HTERT RPE-1 (cell line): ENCODE data around the gene LMTK2.

ENCODE experiments used
- in situ Hi-C: fragments of 300-500 bp; cut with MboI; formaldehyde crosslinking; loops from 4 replicates; pipeline ENCODE4 v1.14.3; 2020; ENCODE audit warnings: low sequenced_read_pairs

Gene LMTK2

DNA sequence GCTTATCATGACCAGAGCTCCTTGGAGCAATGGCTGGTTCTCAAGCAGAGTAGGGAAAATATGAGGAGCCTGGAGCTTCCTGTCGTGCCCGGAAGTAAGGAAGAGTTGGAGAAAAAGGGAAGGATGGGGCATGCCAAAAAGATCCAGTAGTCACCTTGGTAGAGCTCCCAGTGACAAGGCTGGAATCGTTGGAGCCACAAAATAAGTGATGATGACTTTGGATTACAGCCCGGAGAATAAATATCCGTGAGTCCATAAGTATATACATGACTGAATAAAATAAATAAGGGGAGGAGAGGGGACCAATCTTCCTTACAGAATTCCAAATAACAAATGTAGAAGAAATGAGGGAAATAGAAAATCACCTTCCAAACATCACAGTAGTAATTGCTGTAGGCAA lies 29.3 kb downstream of the LMTK2 start:
- in situ Hi-C loops, result no loop called here

DNA sequence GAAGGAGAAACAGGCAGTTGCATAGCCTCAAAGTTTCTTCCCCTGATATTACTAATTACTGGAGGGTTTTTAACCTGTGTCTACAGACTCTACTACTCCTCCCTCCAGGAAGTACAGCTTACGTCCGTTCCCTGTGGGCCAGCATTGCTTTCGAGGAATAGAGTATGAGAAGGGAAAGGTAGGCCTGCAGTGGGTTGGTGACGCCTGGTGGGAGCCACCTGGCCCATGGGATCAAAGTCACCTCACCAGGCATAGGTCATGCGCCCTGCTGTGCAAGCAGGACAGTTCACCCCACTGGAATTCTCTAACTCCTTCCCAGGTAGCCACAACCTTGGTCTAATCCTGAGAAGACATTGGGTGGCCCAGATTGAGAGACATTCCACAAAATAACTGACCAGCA lies 29.8 kb downstream of the LMTK2 start:
- in situ Hi-C loops, result no loop called here

- in situ Hi-C loops, result no loop called here
Observed at GRCh38 chr7:98137134-98137825, 30.6 kb downstream of the LMTK2 start.

DNA sequence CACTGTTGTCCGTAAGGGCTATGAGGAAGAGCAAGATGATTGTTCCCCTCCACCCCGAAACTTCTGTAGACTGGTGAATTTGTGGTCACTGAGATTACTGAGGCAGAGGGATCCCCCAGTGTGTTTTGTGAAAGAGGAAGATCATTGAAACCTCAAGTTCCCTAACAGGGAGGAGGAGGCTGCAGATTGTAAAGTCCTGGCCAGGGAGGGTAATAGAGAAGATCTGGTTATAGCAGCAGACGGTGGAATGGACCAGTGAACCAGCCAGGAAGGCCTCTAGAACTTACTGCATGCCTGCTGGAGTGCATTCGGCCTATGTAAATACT lies 31.1 kb downstream of the LMTK2 start:
- in situ Hi-C loops, result no loop called here

- in situ Hi-C loops, result no loop called here
Observed at GRCh38 chr7:98138672-98139071, 32.0 kb downstream of the LMTK2 start.

DNA sequence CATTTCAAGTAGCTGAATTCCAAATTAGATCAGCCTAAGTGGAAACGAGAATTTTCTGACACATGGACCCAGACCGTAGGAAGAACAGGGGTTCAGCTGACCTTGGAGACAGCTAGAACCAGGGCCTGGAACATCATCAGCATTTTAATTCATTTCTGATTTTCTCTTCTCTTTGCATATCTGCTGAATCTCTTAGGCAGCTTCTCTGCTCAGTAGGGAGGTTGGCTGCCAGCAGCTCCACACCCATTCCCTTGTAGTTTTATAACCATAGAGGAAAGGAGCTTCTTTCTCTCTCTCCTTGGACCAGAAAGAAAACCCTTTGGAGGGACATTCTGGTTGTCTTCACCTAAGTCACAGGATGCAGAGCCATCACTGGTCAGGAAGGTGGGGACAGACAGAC lies 36.0 kb downstream of the LMTK2 start:
- in situ Hi-C loops, result no loop called here

GRCh38 chr7:98148607-98149006 lies 41.9 kb downstream of the LMTK2 start:
- in situ Hi-C loops, result no loop called here

- in situ Hi-C loops, result no loop called here
Observed at GRCh38 chr7:98149116-98149692, 42.5 kb downstream of the LMTK2 start.

- in situ Hi-C loops, result no loop called here
Observed at GRCh38 chr7:98151884-98152283, 45.2 kb downstream of the LMTK2 start.

DNA sequence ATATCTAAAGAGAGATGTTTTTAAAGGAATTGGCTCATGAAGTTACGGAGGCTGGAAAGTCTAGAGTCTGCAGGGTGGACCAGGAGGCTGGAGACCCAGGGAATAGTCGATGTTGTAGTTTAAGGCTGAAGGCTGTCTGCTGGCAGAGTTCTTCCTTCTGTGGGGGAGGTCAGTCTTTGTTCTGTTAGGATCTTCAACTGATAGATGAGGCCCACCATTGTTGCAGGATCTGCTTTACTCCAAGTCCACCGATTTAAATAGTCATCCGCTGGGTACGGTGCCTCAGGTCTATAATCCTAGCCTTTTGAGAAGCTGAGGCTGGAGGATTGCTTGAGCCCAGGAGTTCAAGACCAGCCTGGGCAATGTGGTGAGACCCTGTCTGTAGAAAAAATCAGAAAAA lies 50.0 kb downstream of the LMTK2 start:
- in situ Hi-C loops, result no loop called here

- in situ Hi-C loops, result no loop called here
Observed at GRCh38 chr7:98157761-98158160, 51.1 kb downstream of the LMTK2 start.

DNA sequence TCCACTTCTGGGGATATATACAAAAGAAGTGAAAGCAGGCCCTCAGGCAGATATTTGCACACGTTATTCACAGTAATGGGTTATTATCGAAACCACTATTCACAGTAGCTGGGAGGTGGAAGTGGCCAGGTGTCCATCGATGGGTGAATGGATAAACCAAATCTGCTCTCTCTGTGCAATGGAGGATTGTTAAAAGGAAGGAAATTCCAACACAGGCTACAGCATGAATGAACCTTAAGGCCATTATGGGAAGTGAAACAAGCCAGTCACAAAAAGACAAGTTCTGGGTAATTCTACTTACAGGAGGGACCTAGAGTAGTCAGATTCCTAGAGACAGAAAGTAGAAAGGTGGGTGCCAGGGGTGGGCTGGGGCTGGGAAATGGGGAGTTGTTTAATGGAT lies 56.1 kb downstream of the LMTK2 start:
- in situ Hi-C loops, result no loop called here

GRCh38 chr7:98163269-98163668 lies 56.6 kb downstream of the LMTK2 start:
- in situ Hi-C loops, result no loop called here

GRCh38 chr7:98163704-98164494 lies 57.2 kb downstream of the LMTK2 start:
- in situ Hi-C loops, result no loop called here

GRCh38 chr7:98165827-98166667 lies 59.4 kb downstream of the LMTK2 start:
- in situ Hi-C loops, result no loop called here

DNA sequence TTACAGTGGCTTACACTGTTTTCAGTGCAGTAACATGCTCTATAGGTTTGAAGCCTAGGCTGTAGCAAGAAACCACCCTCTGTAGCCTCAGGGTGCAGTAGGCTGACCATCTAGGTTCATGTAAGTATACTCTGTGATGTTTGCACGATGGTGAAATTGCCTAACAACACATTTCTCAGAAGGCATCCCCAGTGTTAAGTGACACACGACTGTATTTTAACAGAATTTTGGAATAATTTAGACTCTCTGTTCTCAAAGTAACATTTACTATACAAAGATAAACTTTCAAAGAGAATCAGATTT lies 60.0 kb downstream of the LMTK2 start:
- in situ Hi-C loops, result no loop called here

DNA sequence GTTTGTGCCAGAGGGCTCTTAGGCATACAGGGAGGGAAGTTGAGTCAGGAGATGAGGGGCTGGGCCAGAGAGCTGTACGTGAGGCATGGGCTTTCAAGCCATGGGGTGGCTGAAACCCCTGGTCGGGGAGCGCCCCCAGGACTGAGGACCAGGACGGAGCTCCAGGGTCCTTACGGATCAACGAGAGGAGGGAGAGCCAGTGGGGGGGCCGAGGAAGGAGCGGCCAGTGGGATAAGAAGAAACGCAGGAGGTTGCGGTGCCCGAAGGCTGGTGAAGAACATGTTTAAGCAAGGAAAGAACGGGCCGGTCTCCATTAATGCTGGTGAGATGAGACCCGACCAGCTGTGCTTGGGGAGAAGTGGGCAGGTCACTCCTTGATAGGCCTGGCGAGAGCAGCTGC lies 61.0 kb downstream of the LMTK2 start:
- in situ Hi-C loops, result no loop called here

GRCh38 chr7:98168181-98168903 lies 61.7 kb downstream of the LMTK2 start:
- in situ Hi-C loops, result no loop called here

DNA sequence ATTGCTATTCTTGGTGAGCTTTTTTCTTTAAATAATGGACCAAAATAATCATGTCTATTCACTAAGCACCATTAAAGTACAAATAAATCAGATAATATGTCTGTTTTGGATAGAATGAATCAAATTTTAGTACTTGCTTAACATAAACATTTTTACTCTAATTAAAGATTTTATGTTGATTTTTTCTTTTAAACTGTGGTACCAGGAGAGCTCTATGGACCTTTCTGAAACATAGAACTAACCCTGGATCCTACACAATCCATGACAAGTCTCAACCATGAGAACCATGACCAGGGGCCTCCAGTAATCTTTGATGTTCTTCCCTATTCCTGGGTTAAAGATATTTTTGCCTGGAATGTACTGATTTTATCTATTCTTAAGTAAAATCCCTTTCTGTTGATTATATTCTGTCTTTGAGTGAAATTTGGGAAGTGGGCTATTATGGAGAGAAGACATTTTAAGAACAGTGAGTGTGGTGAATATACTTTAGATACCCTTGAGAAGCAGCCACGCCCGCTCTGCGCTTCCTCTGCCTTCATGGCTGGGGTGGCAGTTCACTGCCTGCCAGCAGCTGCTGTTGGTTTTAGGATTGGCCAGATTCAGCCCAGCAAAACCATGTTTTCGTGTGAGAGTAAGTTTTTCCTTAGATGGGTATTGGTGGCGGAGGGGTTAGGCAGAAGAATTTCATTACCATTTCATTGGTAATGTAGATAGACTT lies 62.4 kb downstream of the LMTK2 start:
- in situ Hi-C loops, result no loop called here

DNA sequence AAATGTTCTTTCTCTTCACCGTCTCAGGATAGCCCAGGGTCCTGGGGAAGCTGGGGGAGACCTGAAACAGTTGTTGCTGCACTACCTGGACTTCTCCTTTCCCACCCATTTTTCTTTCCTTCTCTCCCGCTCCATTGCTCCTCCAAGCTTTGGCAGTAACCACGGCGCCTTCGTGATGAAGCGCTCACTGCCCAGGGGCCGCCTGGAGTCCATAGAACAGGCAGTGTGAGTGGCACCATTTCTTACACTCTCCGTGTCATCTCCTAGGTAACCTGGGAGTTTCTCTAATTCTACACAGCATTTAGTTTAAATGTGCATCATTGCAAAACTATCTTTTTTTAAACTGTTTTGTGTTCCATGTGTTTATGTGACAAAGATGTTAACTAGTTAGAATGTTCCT lies 64.3 kb downstream of the LMTK2 start:
- in situ Hi-C loops, result no loop called here
